Astrocyte (in vitro differentiated cells and primary cell): ENCODE results near the gene ADGRA1.

Experiments used
- EZH2 ChIP-seq: IDR thresholded peaks from 2 replicates; pipeline ENCODE4 v1.6.1; 2012; ENCODE audit warnings: mild to moderate bottlenecking, low read length, inconsistent platforms; ENCODE audit not compliant: insufficient read depth
- TF ChIP-seq, protein P1 (sequence below): IDR thresholded peaks from 2 replicates; pipeline ENCODE4 v1.5.1; 2011; ENCODE audit warnings: low read depth, mild to moderate bottlenecking, inconsistent platforms, low read length, moderate library complexity; ENCODE audit not compliant: insufficient read depth

DNA sequence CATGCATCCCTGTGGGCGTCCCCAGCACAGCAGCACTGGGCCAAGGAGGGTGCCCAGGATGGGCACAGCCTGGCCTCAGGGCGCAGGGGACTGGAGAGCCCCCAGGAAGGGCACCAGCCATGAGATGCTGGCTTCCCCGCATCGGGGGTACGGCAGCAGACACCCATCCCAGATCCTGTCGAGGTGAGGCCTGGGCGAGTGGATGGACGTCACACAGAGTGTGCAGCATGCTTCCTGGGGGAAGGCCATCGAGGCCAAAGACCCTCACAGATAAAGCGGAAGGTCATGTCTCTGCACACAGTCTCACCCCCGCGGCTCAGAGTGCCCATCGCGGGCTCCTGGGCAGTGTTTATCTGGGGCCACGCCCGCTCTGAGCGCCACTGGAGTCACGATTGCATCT, 18.8 kb downstream of the ADGRA1 start:
- TF ChIP-seq, protein P1, sequence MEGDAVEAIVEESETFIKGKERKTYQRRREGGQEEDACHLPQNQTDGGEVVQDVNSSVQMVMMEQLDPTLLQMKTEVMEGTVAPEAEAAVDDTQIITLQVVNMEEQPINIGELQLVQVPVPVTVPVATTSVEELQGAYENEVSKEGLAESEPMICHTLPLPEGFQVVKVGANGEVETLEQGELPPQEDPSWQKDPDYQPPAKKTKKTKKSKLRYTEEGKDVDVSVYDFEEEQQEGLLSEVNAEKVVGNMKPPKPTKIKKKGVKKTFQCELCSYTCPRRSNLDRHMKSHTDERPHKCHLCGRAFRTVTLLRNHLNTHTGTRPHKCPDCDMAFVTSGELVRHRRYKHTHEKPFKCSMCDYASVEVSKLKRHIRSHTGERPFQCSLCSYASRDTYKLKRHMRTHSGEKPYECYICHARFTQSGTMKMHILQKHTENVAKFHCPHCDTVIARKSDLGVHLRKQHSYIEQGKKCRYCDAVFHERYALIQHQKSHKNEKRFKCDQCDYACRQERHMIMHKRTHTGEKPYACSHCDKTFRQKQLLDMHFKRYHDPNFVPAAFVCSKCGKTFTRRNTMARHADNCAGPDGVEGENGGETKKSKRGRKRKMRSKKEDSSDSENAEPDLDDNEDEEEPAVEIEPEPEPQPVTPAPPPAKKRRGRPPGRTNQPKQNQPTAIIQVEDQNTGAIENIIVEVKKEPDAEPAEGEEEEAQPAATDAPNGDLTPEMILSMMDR = no peak
- TF ChIP-seq EZH2 = no peak
